GM12878 (cell line): Measurements from ENCODE around the gene DDAH1. TPM values are rescaled to one million over a fixed set of nuclear protein-coding genes. Genes with fewer than 3 reads are reported as not detected.

Source experiments
- ATAC-seq: fragments of 200-7000 bp; cut with Tn5 transposase; 3 replicates; pipeline ENCODE4 v1.9.1; 2020; ENCODE audit warnings: mild to moderate bottlenecking, moderate library complexity
- BruUV-seq: library from RNA; stranded (reverse); fragments of 400-500 nt; replicated peaks from 2 replicates; lab custom pipeline; 2021; lab: Mats Ljungman, UMichigan
- CTCF ChIA-PET: fragments of 300-600 bp; sonication (Branson Sonifier 250); formaldehyde crosslinking; extraction: SDS; loops from one replicate; lab custom pipeline; 2021; ENCODE audit warnings: inconsistent platforms; lab: Yijun Ruan, JAX
- POLR2A ChIA-PET: fragments of 350-600 bp; formaldehyde crosslinking; extraction: SDS; loops from one replicate; lab custom pipeline; 2021; ENCODE audit warnings: inconsistent platforms; lab: Charles Lee
- RAD21 ChIA-PET: fragments of 300-600 bp; sonication (Branson Sonifier 250); formaldehyde crosslinking; loops from one replicate; lab custom pipeline; 2023; ENCODE audit warnings: antibody characterized with exemption; ENCODE audit not compliant: unreplicated experiment; lab: Charles Lee
- SMC1A ChIA-PET: fragments of 300-600 bp; sonication (Branson Sonifier 250); formaldehyde crosslinking; loops from one replicate; lab custom pipeline; 2023; ENCODE audit not compliant: unreplicated experiment, uncharacterized antibody; lab: Charles Lee
- DNase-seq: peaks from one replicate; pipeline ENCODE4 v3.0.0-alpha.2; 2011; ENCODE audit warnings: low read depth, low spot score
- FAIRE-seq: peaks from 3 replicates; lab custom pipeline; 2011; peaks lifted over from hg19 to GRCh38; lab: Jason Lieb, UNC
- H2AFZ ChIP-seq: 2 replicates; pipeline ENCODE4 v1.6.0; 2011; ENCODE audit warnings: low read depth, low read length, control low read depth; ENCODE audit not compliant: control insufficient read depth
- H3K27ac ChIP-seq: 2 replicates; pipeline ENCODE4 v1.5.1; 2011; ENCODE audit warnings: control low read depth; ENCODE audit not compliant: control insufficient read depth, insufficient read depth
- H3K27me3 ChIP-seq, 2 experiments: replicated peaks in 1 of 2; 2 replicates each; pipeline versions ENCODE4 v1.6.0 to v1.6.1; 2011; ENCODE audit warnings: low read length in 1 of 2; ENCODE audit not compliant: control insufficient read depth in 2 of 2, insufficient read depth in 2 of 2
- H3K36me3 ChIP-seq, 2 experiments: 2 replicates each; pipeline ENCODE4 v1.5.1; 2011; ENCODE audit warnings: low read length in 1 of 2; ENCODE audit not compliant: control insufficient read depth in 2 of 2, insufficient read depth in 2 of 2
- H3K4me1 ChIP-seq: 2 replicates; pipeline ENCODE4 v1.6.1; 2011; ENCODE audit warnings: mild to moderate bottlenecking, low read length, moderate library complexity, mixed read lengths; ENCODE audit not compliant: control insufficient read depth, insufficient read depth
- H3K4me2 ChIP-seq: 2 replicates; pipeline ENCODE4 v1.6.0; 2011; ENCODE audit warnings: control low read depth; ENCODE audit not compliant: control insufficient read depth, insufficient read depth
- H3K4me3 ChIP-seq: fragments of 200-600 bp; sonication (generic); 2 replicates; pipeline ENCODE4 v1.5.1; 2016
- H3K79me2 ChIP-seq: 2 replicates; pipeline ENCODE4 v1.6.0; 2011; ENCODE audit warnings: low read length; ENCODE audit not compliant: control insufficient read depth, insufficient read depth
- H3K9ac ChIP-seq: 2 replicates; pipeline ENCODE4 v1.8.0; 2011; ENCODE audit warnings: low read length, control low read depth, mixed read lengths; ENCODE audit not compliant: control insufficient read depth, insufficient read depth
- H3K9me3 ChIP-seq: replicated peaks from 3 replicates; pipeline ENCODE4 v1.5.1; 2011; ENCODE audit warnings: mild to moderate bottlenecking, low read length; ENCODE audit not compliant: control insufficient read depth, insufficient read depth
- H4K20me1 ChIP-seq: 2 replicates; pipeline ENCODE4 v1.6.0; 2011; ENCODE audit not compliant: control insufficient read depth, insufficient read depth
- CHD4 ChIP-seq: fragments of 200-600 bp; sonication (generic); IDR thresholded peaks from 2 replicates; pipeline ENCODE4 v1.6.1; 2016; ENCODE audit warnings: mild to moderate bottlenecking
- NBN ChIP-seq: fragments of 450-650 bp; IDR thresholded peaks from 2 replicates; pipeline ENCODE4 v1.6.1; 2016
- POLR2A ChIP-seq: IDR thresholded peaks from 2 replicates; pipeline ENCODE4 v1.6.1; 2011; ENCODE audit warnings: low read depth, mild to moderate bottlenecking, low read length
- RELB ChIP-seq: fragments of 450-650 bp; IDR thresholded peaks from 2 replicates; pipeline ENCODE4 v1.6.1; 2017; ENCODE audit warnings: low read depth, mild to moderate bottlenecking, moderate library complexity
- ZBTB40 ChIP-seq: fragments of 450-650 bp; IDR thresholded peaks from 2 replicates; pipeline ENCODE4 v1.6.1; 2016; ENCODE audit warnings: mild to moderate bottlenecking, moderate library complexity, borderline replicate concordance
- ZNF24 ChIP-seq: fragments of 450-650 bp; IDR thresholded peaks from 2 replicates; pipeline ENCODE4 v1.6.1; 2017; ENCODE audit warnings: antibody characterized with exemption, mild to moderate bottlenecking
- WGBS: methylation state at CpG from one replicate; pipeline ENCODE4 v1.1.6; 2016; ENCODE audit warnings: low lambda C conversion rate; ENCODE audit not compliant: insufficient replicate concordance, insufficient coverage; ENCODE audit errors: missing lambda C conversion rate; 5-methylcytosine and 5-hydroxymethylcytosine counted together
- in situ Hi-C: fragments of 300-500 bp; cut with MboI; formaldehyde crosslinking; loops from 9 replicates; pipeline ENCODE4 v1.14.3; 2018; ENCODE audit warnings: mixed read lengths
- intact Hi-C: fragments of 100-400 bp; cut with micrococcal nuclease; formaldehyde crosslinking; loops from one replicate; pipeline ENCODE4 v1.14.2; 2022; ENCODE audit not compliant: unreplicated experiment
- polyA plus RNA-seq, 11 experiments: library from polyadenylated mRNA; depleted of rRNA in 4 of 11; unstranded in 6 of 11; stranded (reverse) in 5 of 11; fragments of >200 nt; fragmentation: Nextera tagmentation in 4 of 11; fragmentation: Illumina TruSeq in 1 of 11; extraction: Ambion mirVana in 4 of 11; extraction: Trizol in 1 of 11; gene quantifications; 1 replicate in 1 of 11; 2 replicates in 10 of 11; pipeline versions ENCODE4 v1.2.1 to v1.2.3, GENCODE V29; 2011 to 2016; ENCODE audit warnings: inconsistent platforms in 2 of 11, missing spikeins in 2 of 11, low read depth in 1 of 11
- total RNA-seq, 4 experiments: library from RNA; depleted of rRNA in 3 of 4; stranded (reverse); fragments of >200 nt in 3 of 4; fragmentation: Illumina TruSeq in 1 of 4; extraction: Trizol in 1 of 4; gene quantifications; 2 replicates each; pipeline versions ENCODE4 v1.2.1 to v1.2.3, GENCODE V29; 2013 to 2021

The DDAH1 gene
- total and polyA plus RNA-seq, 10 of the 15 experiments (the other 5 are each of a cell fraction or from before 2014, with no cell fraction given), result 0.07 to 0.88 (median 0.27) TPM; not detected in 6

GRCh38 chr1:85308833-85309350, 156.1 kb downstream of the DDAH1 start:
- in situ Hi-C loops, result loop anchor here (10.0 to 25.0 kb wide), 2 partner anchors 386 to 703 kb away; no protein-coding TSS in a partner anchor
- SMC1A ChIA-PET, result interaction anchor here (1.0 to 2.5 kb wide), 4 partner anchors 238 to 709 kb away, joined by 3 to 9 read pairs (median 4); no protein-coding TSS in a partner anchor

More at GRCh38 chr1:85308833-85309350, 156.1 kb downstream of the DDAH1 start:
- H3K9me3 ChIP-seq, result no peaks in the 10 kb centered on the region
- intact Hi-C loops, result loop anchor here (2.0 to 10.0 kb wide), 4 partner anchors 90 to 710 kb away; no protein-coding TSS in a partner anchor
- no peak for FAIRE-seq
- H3K4me3 ChIP-seq, result no peak overlapping the region
- no peak overlapping the region for H3K27ac ChIP-seq
- no peak overlapping the region for H3K9ac ChIP-seq
- CTCF ChIA-PET, result interaction anchor here (0.6 to 2.3 kb wide), 13 partner anchors 11 to 710 kb away, joined by 3 to 12 read pairs (median 3); no protein-coding TSS in a partner anchor
- H3K4me2 ChIP-seq, result peak overlapping the region; percentile 83; the same call in 1 of the 2 replicates
- WGBS, result 59% methylated on average over 4 of the region's 4 CpGs
- POLR2A ChIA-PET, result no interaction called here
- RAD21 ChIA-PET, result interaction anchor here (0.5 to 2.2 kb wide), 3 partner anchors 458 to 710 kb away, joined by 3 to 6 read pairs (median 5); no protein-coding TSS in a partner anchor
- no TSS peak for BruUV-seq
- no peak overlapping the region for H2AFZ ChIP-seq
- H3K36me3 ChIP-seq, result no peaks in the 10 kb centered on the region
- H4K20me1 ChIP-seq, result no peaks in the 10 kb centered on the region
- H3K4me1 ChIP-seq, result peaks cover 5% of the 10 kb centered on the region
- TF ChIP-seq NBN, result no peak
- no peak for TF ChIP-seq POLR2A
- TF ChIP-seq ZNF24, result no peak
- no peak for TF ChIP-seq RELB
- no peak for TF ChIP-seq ZBTB40
- no peak for TF ChIP-seq CHD4
- no peak for ATAC-seq
- H3K27me3 ChIP-seq, result peaks cover 0 to 4% of the 10 kb centered on the region in 2 experiments; a peak in 2 of 4 replicates
- DNase-seq, result no peak
- H3K79me2 ChIP-seq, result no peaks in the 10 kb centered on the region
